HepG2 (cell line): ENCODE data around the gene UQCRC2. TPM values are rescaled to one million over a fixed set of nuclear protein-coding genes. Genes with fewer than 3 reads are reported as not detected.

Experiments
- CREB3 ChIP-seq: sonication (generic); formaldehyde crosslinking; IDR thresholded peaks from 2 replicates; pipeline ENCODE4 v1.5.0; 2020; ENCODE audit warnings: missing genetic modification reagents
- FOXP4 ChIP-seq: sonication (generic); formaldehyde crosslinking; IDR thresholded peaks from 2 replicates; pipeline ENCODE4 v1.4.0; 2020; ENCODE audit warnings: missing genetic modification reagents
- GRHL1 ChIP-seq: sonication (generic); formaldehyde crosslinking; conservative IDR thresholded peaks from 2 replicates; pipeline ENCODE4 v1.8.0; 2022; ENCODE audit warnings: missing genetic modification reagents
- HDAC1 ChIP-seq: sonication (generic); formaldehyde crosslinking; IDR thresholded peaks from 2 replicates; pipeline ENCODE4 v1.5.1; 2020; ENCODE audit warnings: mild to moderate bottlenecking, missing genetic modification reagents
- ISL2 ChIP-seq: sonication (generic); formaldehyde crosslinking; IDR thresholded peaks from 2 replicates; pipeline ENCODE4 v1.5.0; 2020; ENCODE audit warnings: missing genetic modification reagents
- KLF12 ChIP-seq: sonication (generic); formaldehyde crosslinking; IDR thresholded peaks from 2 replicates; pipeline ENCODE4 v1.4.0; 2020; ENCODE audit warnings: missing genetic modification reagents, borderline replicate concordance
- MATR3 ChIP-seq: sonication (generic); formaldehyde crosslinking; IDR thresholded peaks from 2 replicates; pipeline ENCODE4 v1.4.0; 2020; ENCODE audit warnings: missing genetic modification reagents
- MBD4 ChIP-seq: IDR thresholded peaks from 2 replicates; pipeline ENCODE4 v1.6.1; 2012; ENCODE audit warnings: low read length, inconsistent platforms, borderline replicate concordance
- MTA3 ChIP-seq: sonication (generic); formaldehyde crosslinking; IDR thresholded peaks from 2 replicates; pipeline ENCODE4 v1.4.0; 2020; ENCODE audit warnings: missing genetic modification reagents
- ONECUT2 ChIP-seq: sonication (generic); formaldehyde crosslinking; IDR thresholded peaks from 2 replicates; pipeline ENCODE4 v1.4.0; 2020; ENCODE audit warnings: missing genetic modification reagents
- SNAPC2 ChIP-seq: sonication (generic); formaldehyde crosslinking; IDR thresholded peaks from 2 replicates; pipeline ENCODE4 v1.8.1; 2022; ENCODE audit warnings: mild to moderate bottlenecking, missing genetic modification reagents
- ZBTB14 ChIP-seq: sonication (generic); formaldehyde crosslinking; IDR thresholded peaks from 2 replicates; pipeline ENCODE4 v1.4.0; 2020; ENCODE audit warnings: missing genetic modification reagents
- ZBTB38 ChIP-seq: sonication (generic); formaldehyde crosslinking; IDR thresholded peaks from 2 replicates; pipeline ENCODE4 v1.5.1; 2020; ENCODE audit warnings: mild to moderate bottlenecking, missing genetic modification reagents
- ZBTB46 ChIP-seq: sonication (generic); formaldehyde crosslinking; IDR thresholded peaks from 2 replicates; pipeline ENCODE4 v1.4.0; 2020; ENCODE audit warnings: mild to moderate bottlenecking, missing genetic modification reagents, borderline replicate concordance
- ZC3H13 ChIP-seq: sonication (generic); formaldehyde crosslinking; IDR thresholded peaks from 2 replicates; pipeline ENCODE4 v1.8.1; 2023; ENCODE audit warnings: mild to moderate bottlenecking, missing genetic modification reagents, moderate library complexity
- ZFYVE20 ChIP-seq: sonication (generic); formaldehyde crosslinking; IDR thresholded peaks from 2 replicates; pipeline ENCODE4 v1.8.0; 2023; ENCODE audit warnings: low read depth, mild to moderate bottlenecking, moderate library complexity, missing genetic modification reagents, borderline replicate concordance
- ZNF136 ChIP-seq: sonication (generic); formaldehyde crosslinking; IDR thresholded peaks from 2 replicates; pipeline ENCODE4 v1.8.1; 2022; ENCODE audit warnings: low read depth, mild to moderate bottlenecking, moderate library complexity, missing genetic modification reagents
- ZNF605 ChIP-seq: sonication (generic); formaldehyde crosslinking; IDR thresholded peaks from 2 replicates; pipeline ENCODE4 v1.8.0; 2022; ENCODE audit warnings: mild to moderate bottlenecking, missing genetic modification reagents
- ZNF7 ChIP-seq: IDR thresholded peaks from 2 replicates; pipeline ENCODE4 v1.6.1; 2016; ENCODE audit warnings: missing biosample characterization, missing genetic modification reagents
- ZNF784 ChIP-seq: sonication (generic); formaldehyde crosslinking; IDR thresholded peaks from 2 replicates; pipeline ENCODE4 v1.5.1; 2020; ENCODE audit warnings: missing genetic modification reagents, mild to moderate bottlenecking, borderline replicate concordance
- ZNF83 ChIP-seq: sonication (generic); formaldehyde crosslinking; IDR thresholded peaks from 2 replicates; pipeline ENCODE4 v1.4.0; 2020; ENCODE audit warnings: missing genetic modification reagents, mild to moderate bottlenecking, borderline replicate concordance
- polyA plus RNA-seq, 8 experiments: library from polyadenylated mRNA; depleted of rRNA in 3 of 8; stranded (reverse) in 7 of 8; unstranded in 1 of 8; fragments of >200 nt; fragmentation: Illumina TruSeq in 4 of 8; extraction: Trizol in 4 of 8; gene quantifications; 2 replicates each; pipeline versions ENCODE4 v1.2.1 to v1.2.3, GENCODE V29; 2011 to 2016; ENCODE audit warnings: low read depth in 4 of 8, missing spikeins in 1 of 8, mixed read lengths in 1 of 8; ENCODE audit not compliant: insufficient read depth in 1 of 8
- total RNA-seq, 5 experiments: library from RNA; depleted of rRNA; stranded (reverse); fragments of >200 nt; fragmentation: Illumina TruSeq; extraction: Trizol; gene quantifications; 2 replicates each; pipeline ENCODE4 v1.2.3, GENCODE V29; 2016; ENCODE audit warnings: low read depth in 1 of 5

Gene UQCRC2
- total and polyA plus RNA-seq, 2 of the 13 experiments (the other 11 are each of a cell fraction or from before 2014, with no cell fraction given), result 442 to 536 TPM

- TF ChIP-seq FOXP4 (no peak), GRHL1 (CRISPR knock-in tag) (no peak), MTA3 (CRISPR knock-in tag) (0 out of 2 replicates have a peak, but pooled peaks have one; percentile 30), ZBTB38 (0 out of 2 replicates have a peak, but pooled peaks have one; percentile 54), HDAC1 (CRISPR knock-in tag) (peak; percentile 74; the same call in 1 of the 2 replicates), SNAPC2 (CRISPR knock-in tag) (no peak), ISL2 (0 out of 2 replicates have a peak, but pooled peaks have one; percentile 8), ZNF136 (CRISPR knock-in tag) (no peak), ZBTB46 (CRISPR knock-in tag) (no peak), ZNF83 (CRISPR knock-in tag) (no peak), ZNF784 (CRISPR knock-in tag) (no peak; the same call in 1 of the 2 replicates), ZBTB14 (CRISPR knock-in tag) (no peak; the same call in 1 of the 2 replicates), ZNF605 (CRISPR knock-in tag) (peak; percentile 72; the same call in 1 of the 2 replicates), ZC3H13 (CRISPR knock-in tag) (peak; percentile 64; the same call in 1 of the 2 replicates), KLF12 (CRISPR knock-in tag) (peak; percentile 49; the same call in 1 of the 2 replicates), ZNF7 (no peak), MATR3 (CRISPR knock-in tag) (no peak), ZFYVE20 (no peak), ONECUT2 (no peak), CREB3 (no peak), MBD4 (no peak)
These were observed 54.5 kb downstream of the UQCRC2 start, which contains the start of gene MOSMO (continued) for GRCh38 chr16:22007509-22008214.
